SK-N-SH (cell line): ENCODE data around the gene GATA2.

Experiments used
- CTCF ChIP-seq: fragments of 200-600 bp; sonication (generic); IDR thresholded peaks from 2 replicates; pipeline ENCODE4 v1.6.1; 2017; ENCODE audit warnings: antibody characterized with exemption, mild to moderate bottlenecking, moderate library complexity
- FOSL2 ChIP-seq: IDR thresholded peaks from 2 replicates; pipeline ENCODE4 v1.4.0; 2012; ENCODE audit warnings: low read depth, mild to moderate bottlenecking, moderate library complexity, borderline replicate concordance
- GABPA ChIP-seq: IDR thresholded peaks from 2 replicates; pipeline ENCODE4 v1.4.0; 2012; ENCODE audit warnings: low read depth, mild to moderate bottlenecking
- GATA2 ChIP-seq: sonication (generic); formaldehyde crosslinking; IDR thresholded peaks from 2 replicates; pipeline ENCODE4 v1.5.0; 2020; ENCODE audit warnings: mild to moderate bottlenecking, missing genetic modification reagents
- JUND ChIP-seq: IDR thresholded peaks from 2 replicates; pipeline ENCODE4 v1.4.0; 2012
- NRF1 ChIP-seq: IDR thresholded peaks from 2 replicates; pipeline ENCODE4 v1.6.1; 2012; ENCODE audit warnings: low read depth, mild to moderate bottlenecking, low read length
- RAD21 ChIP-seq: IDR thresholded peaks from 2 replicates; pipeline ENCODE4 v1.6.1; 2012; ENCODE audit warnings: mild to moderate bottlenecking, low read length
- REST ChIP-seq: IDR thresholded peaks from 2 replicates; pipeline ENCODE4 v1.6.1; 2012; ENCODE audit warnings: mild to moderate bottlenecking, low read depth, low read length, moderate library complexity
- TAF1 ChIP-seq: IDR thresholded peaks from 2 replicates; pipeline ENCODE4 v1.6.1; 2012; ENCODE audit warnings: low read depth, mild to moderate bottlenecking, low read length, moderate library complexity, borderline replicate concordance
- TCF12 ChIP-seq: IDR thresholded peaks from 2 replicates; pipeline ENCODE4 v1.4.0; 2012
- TEAD4 ChIP-seq: IDR thresholded peaks from 2 replicates; pipeline ENCODE4 v1.4.0; 2012; ENCODE audit warnings: mild to moderate bottlenecking, borderline replicate concordance; ENCODE audit not compliant: insufficient read depth
- TF ChIP-seq, protein P1 (sequence below): IDR thresholded peaks from 2 replicates; pipeline ENCODE4 v1.4.0; 2012; ENCODE audit warnings: low read depth, borderline replicate concordance

DNA sequence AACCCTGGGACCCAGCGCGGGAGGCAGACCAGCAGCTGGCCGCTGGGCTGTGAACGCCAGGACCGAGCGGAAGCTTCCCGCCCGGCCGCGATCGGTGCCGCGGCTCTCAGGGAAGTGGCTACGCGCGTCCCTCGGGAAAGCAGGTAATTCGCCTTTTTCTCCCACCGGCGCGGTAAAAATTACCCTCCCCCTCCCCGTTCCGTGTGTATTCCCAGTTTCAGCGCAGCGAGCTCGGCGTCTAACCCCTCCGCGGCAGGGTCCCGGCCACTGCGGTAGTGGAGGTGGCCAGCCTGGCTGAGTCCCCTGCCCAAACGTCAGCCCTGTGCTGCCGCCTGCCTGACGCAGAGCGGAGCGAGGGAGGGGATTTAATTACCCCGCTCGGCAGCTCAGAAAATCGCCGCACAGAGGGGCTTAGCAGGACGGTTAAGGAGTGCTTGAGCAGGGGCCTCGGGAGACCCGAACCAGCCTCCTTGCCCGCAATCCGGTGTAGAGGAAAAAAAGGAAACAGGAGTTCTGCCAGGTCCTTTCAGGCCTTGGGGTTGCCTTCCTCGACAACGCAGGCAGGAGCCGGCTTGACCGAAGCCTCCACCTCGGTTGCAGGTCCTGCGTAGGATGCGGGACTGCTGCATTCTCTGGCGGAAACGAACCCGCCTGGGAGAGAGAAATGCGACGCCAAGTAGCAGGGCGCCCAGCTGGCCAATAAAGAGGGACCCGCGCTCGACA is 2.9 kb downstream of the GATA2 start:
- TF ChIP-seq JUND (no peak), FOSL2 (no peak), CTCF (no peak; the same call in 1 of the 2 replicates), TEAD4 (no peak), GATA2 (CRISPR knock-in tag) (no peak), REST (no peak), RAD21 (no peak), NRF1 (no peak), GABPA (no peak), TAF1 (no peak), TCF12 (no peak)
- TF ChIP-seq, protein P1, sequence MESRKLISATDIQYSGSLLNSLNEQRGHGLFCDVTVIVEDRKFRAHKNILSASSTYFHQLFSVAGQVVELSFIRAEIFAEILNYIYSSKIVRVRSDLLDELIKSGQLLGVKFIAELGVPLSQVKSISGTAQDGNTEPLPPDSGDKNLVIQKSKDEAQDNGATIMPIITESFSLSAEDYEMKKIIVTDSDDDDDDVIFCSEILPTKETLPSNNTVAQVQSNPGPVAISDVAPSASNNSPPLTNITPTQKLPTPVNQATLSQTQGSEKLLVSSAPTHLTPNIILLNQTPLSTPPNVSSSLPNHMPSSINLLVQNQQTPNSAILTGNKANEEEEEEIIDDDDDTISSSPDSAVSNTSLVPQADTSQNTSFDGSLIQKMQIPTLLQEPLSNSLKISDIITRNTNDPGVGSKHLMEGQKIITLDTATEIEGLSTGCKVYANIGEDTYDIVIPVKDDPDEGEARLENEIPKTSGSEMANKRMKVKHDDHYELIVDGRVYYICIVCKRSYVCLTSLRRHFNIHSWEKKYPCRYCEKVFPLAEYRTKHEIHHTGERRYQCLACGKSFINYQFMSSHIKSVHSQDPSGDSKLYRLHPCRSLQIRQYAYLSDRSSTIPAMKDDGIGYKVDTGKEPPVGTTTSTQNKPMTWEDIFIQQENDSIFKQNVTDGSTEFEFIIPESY, result no peak
